ENCODE results near the gene MAP1A. TPM values are rescaled to one million over a fixed set of nuclear protein-coding genes. Genes with fewer than 3 reads are reported as not detected.
A peak's percentile ranks its signal among the peaks of the same experiment; 100 is the strongest.
"Not testable (repeated sequence)": the region's sequence is repeated elsewhere in the genome, so short reads cannot be mapped to it uniquely, and the experiment has no call there.

The MAP1A gene
- total RNA-seq, 2 donors from 2014 or later = 0.84 to 1.4 TPM

GRCh38 chr15:43523646-43524045 lies 6.2 kb downstream of the MAP1A start:
- H3K9me3 Mint-ChIP-seq = no peaks in the 10 kb centered on the region
- ATAC-seq = no peak
- peak overlapping the region in 1 of 2 donors; percentile 47 for H3K27ac Mint-ChIP-seq
- no peaks in the 10 kb centered on the region for H3K36me3 Mint-ChIP-seq
- DNase-seq (ENCODE audit: low spot score in 2 of 2) = no peak

DNA sequence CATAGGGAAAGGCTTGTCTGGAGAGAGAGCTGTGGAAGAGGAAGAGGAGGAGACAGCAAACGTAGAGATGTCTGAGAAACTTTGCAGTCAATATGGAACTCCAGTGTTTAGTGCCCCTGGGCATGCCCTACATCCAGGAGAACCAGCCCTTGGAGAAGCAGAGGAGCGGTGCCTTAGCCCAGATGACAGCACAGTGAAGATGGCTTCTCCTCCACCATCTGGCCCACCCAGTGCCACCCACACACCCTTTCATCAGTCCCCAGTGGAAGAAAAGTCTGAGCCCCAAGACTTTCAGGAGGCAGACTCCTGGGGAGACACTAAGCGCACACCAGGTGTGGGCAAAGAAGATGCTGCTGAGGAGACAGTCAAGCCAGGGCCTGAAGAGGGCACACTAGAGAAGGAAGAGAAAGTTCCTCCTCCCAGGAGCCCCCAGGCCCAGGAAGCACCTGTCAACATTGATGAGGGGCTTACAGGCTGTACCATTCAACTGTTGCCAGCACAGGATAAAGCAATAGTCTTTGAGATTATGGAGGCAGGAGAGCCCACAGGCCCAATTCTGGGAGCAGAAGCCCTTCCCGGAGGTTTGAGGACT lies 6.9 kb downstream of the MAP1A start:
- H3K36me3 Mint-ChIP-seq = no peaks in the 10 kb centered on the region
- H3K9me3 Mint-ChIP-seq = no peaks in the 10 kb centered on the region
- peak overlapping the region; percentile 16 to 47 for H3K27ac Mint-ChIP-seq
- ATAC-seq = no peak
- no peak for DNase-seq (ENCODE audit: low spot score in 2 of 2)

DNA sequence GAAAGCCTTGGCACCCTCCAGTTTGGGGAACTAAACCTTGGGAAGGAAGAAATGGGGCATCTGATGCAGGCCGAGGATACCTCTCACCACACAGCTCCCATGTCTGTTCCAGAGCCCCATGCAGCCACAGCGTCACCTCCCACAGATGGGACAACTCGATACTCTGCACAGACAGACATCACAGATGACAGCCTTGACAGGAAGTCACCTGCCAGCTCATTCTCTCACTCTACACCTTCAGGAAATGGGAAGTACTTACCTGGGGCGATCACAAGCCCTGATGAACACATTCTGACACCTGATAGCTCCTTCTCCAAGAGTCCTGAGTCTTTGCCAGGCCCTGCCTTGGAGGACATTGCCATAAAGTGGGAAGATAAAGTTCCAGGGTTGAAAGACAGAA lies 7.7 kb downstream of the MAP1A start:
- Mint-ChIP-seq H3K27ac (peak overlapping the region; percentile 9 to 27), H3K9me3 (no peaks in the 10 kb centered on the region), H3K36me3 (no peaks in the 10 kb centered on the region)
- ATAC-seq = peak in 1 of 2 donors; percentile 51
- no peak for DNase-seq (ENCODE audit: low spot score in 2 of 2)

DNA sequence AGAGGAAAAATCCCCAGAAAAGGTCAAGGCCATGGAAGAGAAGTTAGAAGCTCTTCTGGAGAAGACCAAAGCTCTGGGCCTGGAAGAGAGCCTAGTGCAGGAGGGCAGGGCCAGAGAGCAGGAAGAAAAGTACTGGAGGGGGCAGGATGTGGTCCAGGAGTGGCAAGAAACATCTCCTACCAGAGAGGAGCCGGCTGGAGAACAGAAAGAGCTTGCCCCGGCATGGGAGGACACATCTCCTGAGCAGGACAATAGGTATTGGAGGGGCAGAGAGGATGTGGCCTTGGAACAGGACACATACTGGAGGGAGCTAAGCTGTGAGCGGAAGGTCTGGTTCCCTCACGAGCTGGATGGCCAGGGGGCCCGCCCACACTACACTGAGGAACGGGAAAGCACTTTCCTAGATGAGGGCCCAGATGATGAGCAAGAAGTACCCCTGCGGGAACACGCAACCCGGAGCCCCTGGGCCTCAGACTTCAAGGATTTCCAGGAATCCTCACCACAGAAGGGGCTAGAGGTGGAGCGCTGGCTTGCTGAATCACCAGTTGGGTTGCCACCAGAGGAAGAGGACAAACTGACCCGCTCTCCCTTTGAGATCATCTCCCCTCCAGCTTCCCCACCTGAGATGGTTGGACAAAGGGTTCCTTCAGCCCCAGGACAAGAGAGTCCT lies 9.0 kb downstream of the MAP1A start:
- Mint-ChIP-seq H3K27ac (peak overlapping the region; percentile 15 to 23), H3K9me3 (no peaks in the 10 kb centered on the region), H3K36me3 (no peaks in the 10 kb centered on the region)
- no peak for DNase-seq (ENCODE audit: low spot score in 2 of 2)
- ATAC-seq = no peak

- no peaks in the 10 kb centered on the region for H3K36me3 Mint-ChIP-seq
- H3K9me3 Mint-ChIP-seq = no peaks in the 10 kb centered on the region
- DNase-seq (ENCODE audit: low spot score in 2 of 2) = no peak
- no peak for ATAC-seq
- no peak overlapping the region for H3K27ac Mint-ChIP-seq
Observed at GRCh38 chr15:43527016-43527801, 9.8 kb downstream of the MAP1A start.

DNA sequence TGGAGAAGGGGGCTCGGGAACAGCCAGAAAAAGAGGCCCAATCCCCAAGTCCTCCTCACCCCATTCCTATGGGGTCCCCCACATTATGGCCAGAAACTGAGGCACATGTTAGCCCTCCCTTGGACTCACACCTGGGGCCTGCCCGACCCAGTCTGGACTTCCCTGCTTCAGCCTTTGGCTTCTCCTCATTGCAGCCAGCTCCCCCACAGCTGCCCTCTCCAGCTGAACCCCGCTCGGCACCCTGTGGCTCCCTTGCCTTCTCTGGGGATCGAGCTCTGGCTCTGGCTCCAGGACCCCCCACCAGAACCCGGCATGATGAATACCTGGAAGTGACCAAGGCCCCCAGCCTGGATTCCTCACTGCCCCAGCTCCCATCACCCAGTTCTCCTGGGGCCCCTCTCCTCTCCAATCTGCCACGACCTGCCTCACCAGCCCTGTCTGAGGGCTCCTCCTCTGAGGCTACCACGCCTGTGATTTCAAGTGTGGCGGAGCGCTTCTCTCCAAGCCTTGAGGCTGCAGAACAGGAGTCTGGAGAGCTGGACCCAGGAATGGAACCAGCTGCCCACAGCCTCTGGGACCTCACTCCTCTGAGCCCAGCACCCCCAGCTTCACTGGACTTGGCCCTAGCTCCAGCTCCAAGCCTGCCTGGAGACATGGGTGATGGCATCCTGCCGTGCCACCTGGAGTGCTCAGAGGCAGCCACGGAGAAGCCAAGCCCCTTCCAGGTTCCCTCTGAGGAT lies 10.6 kb downstream of the MAP1A start:
- Mint-ChIP-seq H3K27ac (peak overlapping the region; percentile 35 to 57), H3K36me3 (no peaks in the 10 kb centered on the region), H3K9me3 (no peaks in the 10 kb centered on the region)
- ATAC-seq = no peak
- DNase-seq (ENCODE audit: low spot score in 2 of 2) = no peak

DNA sequence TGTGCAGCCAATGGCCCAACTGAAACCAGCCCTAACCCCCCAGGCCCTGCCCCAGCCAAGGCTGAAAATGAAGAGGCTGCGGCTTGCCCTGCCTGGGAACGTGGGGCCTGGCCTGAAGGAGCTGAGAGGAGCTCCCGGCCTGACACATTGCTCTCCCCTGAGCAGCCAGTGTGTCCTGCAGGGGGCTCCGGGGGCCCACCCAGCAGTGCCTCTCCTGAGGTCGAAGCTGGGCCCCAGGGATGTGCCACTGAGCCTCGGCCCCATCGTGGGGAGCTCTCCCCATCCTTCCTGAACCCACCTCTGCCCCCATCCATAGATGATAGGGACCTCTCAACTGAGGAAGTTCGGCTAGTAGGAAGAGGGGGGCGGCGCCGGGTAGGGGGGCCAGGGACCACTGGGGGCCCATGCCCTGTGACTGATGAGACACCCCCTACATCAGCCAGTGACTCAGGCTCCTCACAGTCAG lies 11.2 kb downstream of the MAP1A start:
- Mint-ChIP-seq H3K9me3 (no peaks in the 10 kb centered on the region), H3K27ac (peak overlapping the region in 1 of 2 donors; percentile 35), H3K36me3 (no peaks in the 10 kb centered on the region)
- DNase-seq (ENCODE audit: low spot score in 2 of 2) = no peak
- ATAC-seq = no peak

DNA sequence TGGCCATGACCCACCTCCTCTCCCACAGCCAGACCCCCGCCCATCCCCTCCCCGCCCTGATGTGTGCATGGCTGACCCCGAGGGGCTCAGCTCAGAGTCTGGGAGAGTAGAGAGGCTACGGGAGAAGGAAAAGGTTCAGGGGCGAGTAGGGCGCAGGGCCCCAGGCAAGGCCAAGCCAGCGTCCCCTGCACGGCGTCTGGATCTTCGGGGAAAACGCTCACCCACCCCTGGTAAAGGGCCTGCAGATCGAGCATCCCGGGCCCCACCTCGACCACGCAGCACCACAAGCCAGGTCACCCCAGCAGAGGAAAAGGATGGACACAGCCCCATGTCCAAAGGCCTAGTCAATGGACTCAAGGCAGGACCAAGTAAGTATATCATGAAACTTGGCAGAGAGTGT lies 11.7 kb downstream of the MAP1A start:
- no peak for DNase-seq (ENCODE audit: low spot score in 2 of 2)
- ATAC-seq = no peak
- Mint-ChIP-seq H3K36me3 (no peaks in the 10 kb centered on the region), H3K27ac (peak overlapping the region in 1 of 2 donors; percentile 41), H3K9me3 (no peaks in the 10 kb centered on the region)

DNA sequence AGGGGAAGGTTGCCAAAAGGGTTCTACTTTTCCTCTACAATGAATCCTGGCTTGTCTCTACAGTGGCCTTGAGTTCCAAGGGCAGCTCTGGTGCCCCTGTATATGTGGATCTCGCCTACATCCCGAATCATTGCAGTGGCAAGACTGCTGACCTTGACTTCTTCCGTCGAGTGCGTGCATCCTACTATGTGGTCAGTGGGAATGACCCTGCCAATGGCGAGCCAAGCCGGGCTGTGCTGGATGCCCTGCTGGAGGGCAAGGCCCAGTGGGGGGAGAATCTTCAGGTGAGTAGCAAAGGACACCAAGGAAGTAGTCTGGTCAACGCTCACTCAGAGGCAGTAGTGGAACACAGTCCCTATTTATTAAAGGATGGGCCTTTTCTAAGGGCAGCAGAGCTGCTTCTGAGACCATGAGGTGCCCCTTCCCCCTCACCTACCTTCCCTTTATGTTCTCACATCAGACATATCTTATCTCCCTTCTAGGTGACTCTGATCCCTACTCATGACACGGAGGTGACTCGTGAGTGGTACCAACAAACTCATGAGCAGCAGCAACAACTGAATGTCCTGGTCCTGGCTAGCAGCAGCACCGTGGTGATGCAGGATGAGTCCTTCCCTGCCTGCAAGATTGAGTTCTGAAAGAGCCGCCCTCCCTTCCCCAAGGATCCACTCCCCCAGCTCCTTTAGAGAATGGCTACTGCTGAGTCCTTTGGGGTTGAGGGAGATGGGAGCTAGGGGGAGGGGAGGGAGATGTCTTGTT lies 12.4 kb downstream of the MAP1A start:
- ATAC-seq (peak in 1 of 2 donors; percentile 28), DNase-seq (ENCODE audit: low spot score in 2 of 2) (no peak)
- no peaks in the 10 kb centered on the region for H3K36me3 Mint-ChIP-seq

GRCh38 chr15:43531018-43531670 lies 13.7 kb downstream of the MAP1A start:
- Mint-ChIP-seq H3K27ac (peak overlapping the region in 1 of 2 donors; percentile 25), H3K36me3 (peaks cover 0 to 6% of the 10 kb centered on the region in 2 donors), H3K9me3 (no peaks in the 10 kb centered on the region)
- ATAC-seq (no peak), DNase-seq (ENCODE audit: low spot score in 2 of 2) (no peak)

More for the DNA sequence above, 12.4 kb downstream of the MAP1A start:
- H3K9me3 Mint-ChIP-seq = no peaks in the 10 kb centered on the region
- peak overlapping the region; percentile 17 to 41 for H3K27ac Mint-ChIP-seq

GRCh38 chr15:43532826-43533225 lies 15.4 kb downstream of the MAP1A start:
- H3K27ac Mint-ChIP-seq; H3K9me3 Mint-ChIP-seq; ATAC-seq; DNase-seq (ENCODE audit: low spot score in 2 of 2); H3K36me3 Mint-ChIP-seq: not testable (repeated sequence)

DNA sequence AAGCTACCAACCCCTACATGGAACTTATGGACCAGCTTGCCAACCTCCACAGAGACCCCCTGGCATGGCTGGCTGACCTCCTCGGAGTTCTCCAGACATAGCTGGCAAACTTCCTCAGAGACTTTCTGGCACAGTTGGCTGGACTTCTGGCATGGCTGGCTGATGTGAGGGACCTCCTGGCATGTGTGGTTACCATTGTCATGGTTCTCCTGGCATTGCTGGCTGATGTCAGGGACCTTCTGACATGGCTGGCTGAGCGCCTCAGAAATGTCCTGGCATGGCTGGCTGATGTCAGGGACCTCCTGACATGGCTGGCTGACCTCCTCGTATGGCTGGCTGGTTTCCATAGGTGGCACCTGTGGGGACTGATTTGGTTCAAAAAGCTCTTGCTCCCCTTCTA lies 17.5 kb downstream of the MAP1A start:
- no peak for ATAC-seq
- Mint-ChIP-seq H3K36me3 (peaks cover 0 to 6% of the 10 kb centered on the region in 2 donors), H3K27ac (no peak overlapping the region), H3K9me3 (no peaks in the 10 kb centered on the region)
- DNase-seq (ENCODE audit: low spot score in 2 of 2) = no peak

GRCh38 chr15:43538091-43538490 lies 20.7 kb downstream of the MAP1A start:
- Mint-ChIP-seq H3K9me3 (no peaks in the 10 kb centered on the region), H3K36me3 (peaks cover 0 to 6% of the 10 kb centered on the region in 2 donors), H3K27ac (no peak overlapping the region)
- no peak for DNase-seq (ENCODE audit: low spot score in 2 of 2)
- no peak for ATAC-seq

DNA sequence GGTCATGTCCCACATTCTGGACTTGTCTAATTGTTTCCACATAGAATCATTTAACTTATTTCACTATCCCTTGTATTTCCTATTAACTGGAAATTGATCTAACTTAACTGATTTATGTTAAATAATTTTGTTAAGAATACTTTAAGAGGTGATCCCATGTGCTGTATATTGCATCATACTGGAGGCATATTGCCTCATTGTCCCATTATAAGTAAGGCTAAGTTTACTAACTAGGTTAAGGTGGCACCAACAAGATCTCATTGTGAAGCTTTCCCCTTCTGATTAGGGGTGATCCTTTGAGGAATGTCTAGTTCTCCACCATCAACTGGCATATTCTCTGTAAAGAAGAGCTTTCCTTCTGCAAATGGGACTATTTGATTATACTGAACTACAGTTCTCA lies 24.4 kb downstream of the MAP1A start:
- no peak for DNase-seq (ENCODE audit: low spot score in 2 of 2)
- H3K27ac Mint-ChIP-seq = peak overlapping the region in 1 of 2 donors; percentile 69
- ATAC-seq = no peak
- no peaks in the 10 kb centered on the region for H3K36me3 Mint-ChIP-seq
- no peaks in the 10 kb centered on the region for H3K9me3 Mint-ChIP-seq

DNA sequence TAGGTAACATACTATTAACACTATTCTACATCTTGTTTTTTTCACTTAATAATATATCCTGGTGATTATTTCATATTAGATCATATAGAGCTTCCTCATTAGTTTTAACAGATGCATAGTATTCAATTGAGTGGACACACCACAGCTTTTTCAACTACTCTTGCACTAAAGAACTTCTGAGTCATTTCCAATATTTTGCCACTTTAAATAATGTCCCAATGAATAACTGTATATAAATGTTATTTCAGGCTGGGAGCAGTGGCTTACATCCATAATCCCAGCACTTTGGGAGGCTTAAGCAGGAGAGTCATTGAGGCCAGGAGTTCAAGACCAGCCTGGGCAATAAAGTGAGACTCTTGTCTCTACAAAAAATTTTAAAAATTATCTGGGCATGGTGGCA lies 26.9 kb downstream of the MAP1A start:
- no peak overlapping the region for H3K27ac Mint-ChIP-seq
- H3K9me3 Mint-ChIP-seq = no peaks in the 10 kb centered on the region
- DNase-seq (ENCODE audit: low spot score in 2 of 2) (no peak), ATAC-seq (no peak)
- H3K36me3 Mint-ChIP-seq = peaks cover 0 to 9% of the 10 kb centered on the region in 2 donors

GRCh38 chr15:43545426-43545825 lies 28.0 kb downstream of the MAP1A start:
- no peak overlapping the region for H3K27ac Mint-ChIP-seq
- no peak for DNase-seq (ENCODE audit: low spot score in 2 of 2)
- H3K36me3 Mint-ChIP-seq = peaks cover 0 to 9% of the 10 kb centered on the region in 2 donors
- ATAC-seq = no peak
- H3K9me3 Mint-ChIP-seq = no peaks in the 10 kb centered on the region

All from activated naive CD4-positive, alpha-beta T cell treated with anti-CD3 and anti-CD28 coated beads, Interleukin-2, amount 50 U/mL, for 72 hours (primary cell).